T-helper 17 cell (primary cell): Measurements from ENCODE around the gene HOXA2. TPM values are rescaled to one million over a fixed set of nuclear protein-coding genes. Genes with fewer than 3 reads are reported as not detected.

Experiments
- ATAC-seq: fragments of 150-1000 bp; cut with Tn5 transposase; 2 replicates; pipeline ENCODE4 v1.10.0; 2021; ENCODE audit warnings: mild to moderate bottlenecking, moderate library complexity
- DNase-seq, 3 donors: peaks; one replicate each; pipeline versions ENCODE4 v3.0.0 to v3.0.0-alpha.2; 2020 to 2021
- H3K9me3 ChIP-seq: one replicate; pipeline ENCODE4 v1.7.0; 2013; ENCODE audit warnings: low read length, mild to moderate bottlenecking; ENCODE audit not compliant: control insufficient read depth, poor library complexity, severe bottlenecking
- H3K27ac Mint-ChIP-seq: one replicate; pipeline ENCODE4 v1.8.0; 2022; ENCODE audit warnings: mild to moderate bottlenecking, moderate library complexity, mixed read lengths
- H3K27me3 Mint-ChIP-seq: one replicate; pipeline ENCODE4 v1.8.0; 2022; ENCODE audit warnings: mixed read lengths
- H3K36me3 Mint-ChIP-seq: one replicate; pipeline ENCODE4 v1.8.0; 2022; ENCODE audit warnings: low read depth, mixed read lengths
- H3K4me1 Mint-ChIP-seq: one replicate; pipeline ENCODE4 v1.8.0; 2022; ENCODE audit warnings: mild to moderate bottlenecking, mixed read lengths
- H3K4me3 Mint-ChIP-seq: one replicate; pipeline ENCODE4 v1.8.0; 2022; ENCODE audit warnings: mild to moderate bottlenecking, moderate library complexity, mixed read lengths
- total RNA-seq, 4 donors: library from RNA in 2 of 4; stranded (reverse) in 2 of 4; gene quantifications; one replicate each; pipeline ENCODE4 v1.2.3 and lab custom pipeline; 2022 to 2026

The HOXA2 gene
- total RNA-seq, 2 donors from 2014 or later: not detected

DNA sequence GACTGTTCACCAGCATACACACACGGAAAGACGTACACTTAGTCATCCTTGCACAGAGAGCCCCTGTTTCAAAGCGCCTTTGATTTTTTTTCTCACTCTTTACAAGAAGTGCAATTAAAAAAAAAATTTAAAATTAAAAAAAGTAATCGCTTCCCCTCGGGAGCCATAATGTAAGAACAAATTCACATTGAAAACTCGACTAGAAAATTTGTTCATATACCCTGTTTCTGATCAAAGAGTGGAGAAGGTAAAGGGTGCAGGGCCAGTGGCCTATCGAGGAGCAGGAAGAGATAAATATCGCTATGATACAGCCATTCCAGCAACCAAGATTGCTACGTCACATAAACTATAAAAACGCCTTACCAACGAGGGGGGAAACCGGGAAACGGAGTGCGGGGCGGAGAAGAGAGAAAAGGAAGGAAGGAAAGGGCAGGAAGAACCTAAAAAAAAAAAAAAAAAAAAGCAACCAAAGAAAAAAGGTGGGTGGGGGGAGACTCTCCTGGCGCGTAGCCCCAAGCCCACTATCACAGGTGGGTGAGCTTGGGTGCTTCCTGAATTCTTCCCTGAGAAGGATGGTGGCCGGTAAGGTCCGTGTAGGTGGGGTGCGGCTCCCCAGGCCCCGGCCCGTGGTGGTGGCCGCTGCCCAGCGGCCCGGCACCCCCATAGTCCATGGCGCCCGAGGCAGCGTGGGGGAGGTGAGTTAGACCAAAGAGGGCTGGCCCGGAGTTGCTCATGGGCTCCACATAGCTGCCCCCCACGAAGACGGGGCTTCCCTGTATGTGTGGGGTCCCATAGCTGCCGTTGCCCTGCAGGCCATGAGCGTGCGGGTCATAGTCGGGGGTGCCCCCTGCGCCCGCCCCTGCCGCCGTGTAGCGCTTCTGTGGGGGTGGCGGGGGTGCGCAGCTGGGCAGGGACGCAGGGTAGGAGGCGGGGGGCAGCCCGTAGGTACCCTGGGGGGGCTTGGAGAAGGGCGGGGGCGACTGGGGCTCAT, 5.2 kb upstream of the HOXA2 start:
- no peak overlapping the region for H3K27ac Mint-ChIP-seq
- H3K4me1 Mint-ChIP-seq: peaks cover 6% of the 10 kb centered on the region
- peaks cover 30% of the 10 kb centered on the region for H3K27me3 Mint-ChIP-seq
- no peak for DNase-seq
- no peak overlapping the region for H3K4me3 Mint-ChIP-seq
- H3K36me3 Mint-ChIP-seq: peaks cover 5% of the 10 kb centered on the region
- ATAC-seq: no peak
- no peaks in the 10 kb centered on the region for H3K9me3 ChIP-seq

DNA sequence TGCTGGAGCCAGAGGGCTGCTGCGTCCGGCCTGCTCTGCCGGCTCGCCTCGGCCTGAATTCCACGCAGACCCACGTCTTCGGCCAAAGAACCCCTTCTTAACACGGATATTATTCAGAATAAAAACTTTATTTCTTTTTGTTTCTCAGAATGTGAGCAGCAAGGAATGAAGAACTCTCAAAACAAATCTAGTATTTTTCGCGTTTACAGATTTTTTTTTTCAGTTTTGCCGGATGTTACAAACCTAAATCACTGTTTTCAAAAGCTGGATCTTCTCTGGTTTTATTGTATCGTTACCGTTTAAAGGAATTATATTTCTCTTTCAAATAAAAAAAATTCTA, 4.4 kb upstream of the HOXA2 start:
- Mint-ChIP-seq H3K36me3 (peaks cover 6% of the 10 kb centered on the region), H3K4me3 (no peak overlapping the region), H3K27ac (no peak overlapping the region), H3K27me3 (peaks cover 38% of the 10 kb centered on the region), H3K4me1 (peaks cover 10% of the 10 kb centered on the region)
- DNase-seq: no peak
- H3K9me3 ChIP-seq: no peaks in the 10 kb centered on the region
- no peak for ATAC-seq

DNA sequence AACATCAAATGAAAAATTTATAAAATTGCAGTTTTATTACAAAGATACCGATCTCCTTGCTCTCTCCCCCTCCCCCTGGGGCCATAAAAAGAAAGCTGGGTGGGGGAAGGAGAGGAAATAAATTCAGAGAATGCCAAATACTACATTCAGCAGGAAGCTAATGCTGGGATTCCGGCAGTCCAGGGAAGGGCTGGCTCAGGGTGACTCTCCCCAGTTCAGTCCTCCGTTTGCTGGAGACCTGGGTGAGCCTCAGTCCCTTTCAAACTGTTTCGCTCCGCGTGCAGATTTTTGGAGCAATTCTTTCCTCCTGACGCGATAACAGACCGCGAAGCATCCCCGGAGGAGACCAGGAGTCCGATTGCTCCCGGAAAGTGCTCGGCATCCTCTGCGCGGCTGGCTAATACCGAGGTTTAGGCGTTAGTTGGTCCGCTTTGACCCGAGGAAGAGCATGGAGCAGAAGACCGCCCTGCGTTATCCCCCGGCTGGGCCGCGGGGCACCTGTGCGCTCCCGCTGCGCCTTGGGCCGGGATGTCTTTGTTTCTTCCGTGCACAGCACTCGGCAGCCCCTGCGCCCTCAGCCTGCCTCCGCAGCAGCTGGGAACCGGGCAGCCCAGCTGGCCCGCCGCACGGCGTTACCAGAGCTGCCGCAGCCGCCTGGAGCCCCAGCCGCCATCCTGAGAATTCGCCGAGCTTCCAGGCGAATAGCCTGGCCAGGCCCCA, 3.9 kb upstream of the HOXA2 start:
- no peak for ATAC-seq
- no peak for DNase-seq
- Mint-ChIP-seq H3K27ac (no peak overlapping the region), H3K36me3 (peaks cover 6% of the 10 kb centered on the region), H3K27me3 (peaks cover 43% of the 10 kb centered on the region), H3K4me1 (peaks cover 10% of the 10 kb centered on the region), H3K4me3 (no peak overlapping the region)
- H3K9me3 ChIP-seq: no peaks in the 10 kb centered on the region

DNA sequence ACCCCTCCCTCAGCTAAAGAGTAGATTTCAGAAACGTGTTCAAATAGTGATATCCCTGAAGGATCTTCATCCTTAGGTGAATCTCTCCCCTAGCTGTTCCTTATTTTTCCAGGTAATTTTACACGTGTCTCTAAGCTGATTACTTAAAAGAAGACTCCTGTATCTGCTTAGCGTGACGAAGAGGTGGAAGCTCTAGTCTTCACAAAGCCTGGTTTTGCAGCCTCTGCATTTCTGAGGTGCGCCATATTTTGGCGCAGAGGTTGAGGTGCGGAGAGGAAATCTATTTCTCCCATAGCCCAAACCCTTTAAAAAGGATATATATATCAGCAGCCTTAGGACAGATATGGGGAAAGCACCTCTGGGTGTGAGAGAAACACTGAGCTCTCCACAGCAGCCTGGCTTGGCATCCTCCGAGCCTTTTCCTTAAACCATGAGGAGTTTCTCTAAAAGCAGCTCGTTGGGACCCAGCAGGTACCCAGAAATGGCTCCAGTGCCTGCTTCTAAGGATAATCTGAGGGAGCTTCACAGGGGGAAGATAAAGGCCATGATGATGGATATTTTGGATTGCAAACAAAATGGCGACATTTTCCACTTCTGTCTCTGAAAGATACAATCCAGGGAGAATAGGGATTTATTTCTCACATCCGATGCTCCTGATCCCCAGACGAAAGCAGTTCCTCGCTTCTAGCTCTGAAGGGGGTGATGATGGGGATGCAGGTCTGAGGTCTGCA, 3.0 kb upstream of the HOXA2 start:
- Mint-ChIP-seq H3K27ac (no peak overlapping the region), H3K4me1 (peaks cover 10% of the 10 kb centered on the region), H3K4me3 (no peak overlapping the region), H3K36me3 (peaks cover 6% of the 10 kb centered on the region), H3K27me3 (peaks cover 47% of the 10 kb centered on the region)
- no peaks in the 10 kb centered on the region for H3K9me3 ChIP-seq
- ATAC-seq: no peak
- DNase-seq: no peak

DNA sequence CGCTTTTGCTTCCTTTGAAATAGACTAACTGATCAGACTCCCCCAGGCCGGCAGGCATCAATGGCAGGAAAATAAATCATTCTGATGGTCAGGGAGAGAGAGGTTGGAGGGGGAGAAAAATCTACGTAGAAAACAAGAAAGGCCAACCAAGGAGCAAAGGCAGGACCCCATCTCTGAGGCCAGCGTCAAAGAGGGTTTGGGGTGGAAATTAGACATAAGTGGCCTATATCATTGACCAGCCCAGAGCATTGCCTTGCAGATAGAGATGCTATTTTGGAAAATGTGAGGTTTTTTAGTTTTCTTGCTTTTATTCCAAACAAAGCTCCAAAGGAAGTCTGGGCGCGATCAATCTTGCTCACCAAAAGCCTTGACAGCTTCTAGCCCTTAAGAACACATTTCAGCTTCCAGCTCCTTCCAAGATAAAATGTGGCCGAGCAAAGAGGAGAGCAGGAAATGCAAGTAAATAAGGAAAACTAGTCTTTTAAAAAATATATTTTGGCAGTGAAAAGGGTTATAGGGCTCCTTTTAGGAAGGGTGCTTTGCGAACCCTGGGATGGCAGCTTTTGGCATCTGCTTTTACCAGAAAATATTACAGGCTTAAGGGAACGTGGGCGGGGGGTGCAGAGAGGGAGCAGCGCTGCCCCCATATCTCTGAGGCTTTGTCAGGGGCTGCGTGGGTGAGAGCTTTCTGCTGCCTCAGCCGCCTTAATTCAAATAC, 2.0 kb upstream of the HOXA2 start:
- DNase-seq (no peak), ATAC-seq (no peak)
- Mint-ChIP-seq H3K4me1 (peaks cover 10% of the 10 kb centered on the region), H3K36me3 (peaks cover 8% of the 10 kb centered on the region), H3K27me3 (peaks cover 56% of the 10 kb centered on the region), H3K27ac (no peak overlapping the region), H3K4me3 (no peak overlapping the region)
- H3K9me3 ChIP-seq: no peaks in the 10 kb centered on the region

DNA sequence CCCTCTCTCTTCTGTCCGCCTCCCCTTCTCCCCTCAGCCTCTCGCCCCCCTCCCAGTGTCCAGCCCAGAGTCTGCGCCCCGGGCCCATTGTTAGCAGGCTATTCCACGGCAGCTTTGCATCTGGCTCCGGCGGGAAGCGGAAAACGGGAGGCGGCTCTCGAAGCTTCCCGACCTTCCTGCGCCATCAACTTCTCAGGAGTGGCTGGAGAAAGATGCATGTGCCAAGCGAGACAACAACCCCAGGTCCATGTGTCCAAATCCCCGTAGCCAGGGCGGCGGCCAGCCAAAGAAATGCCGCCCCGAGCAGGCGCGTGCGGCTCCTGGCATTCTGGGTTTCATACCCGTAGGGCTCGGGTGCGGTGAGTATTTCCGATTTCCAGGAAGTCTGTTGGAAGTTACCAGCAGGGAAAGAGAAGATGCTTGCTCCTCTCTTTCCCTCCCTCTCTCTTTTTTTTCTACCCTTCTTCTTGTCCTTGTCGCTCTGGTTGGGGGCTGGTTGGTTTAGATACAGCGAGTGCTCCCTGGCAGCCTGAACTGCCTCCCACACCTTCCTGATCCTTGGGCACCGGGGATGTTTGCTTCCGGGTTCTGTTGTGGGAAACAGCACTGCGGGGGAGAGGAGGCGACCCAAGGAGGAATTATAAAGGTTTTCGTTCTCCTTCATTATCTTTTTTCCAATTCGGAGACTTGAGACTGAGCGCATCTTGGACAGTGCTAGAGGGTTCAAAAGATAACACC, 1.2 kb upstream of the HOXA2 start:
- ATAC-seq (no peak), DNase-seq (no peak)
- H3K9me3 ChIP-seq: no peaks in the 10 kb centered on the region
- Mint-ChIP-seq H3K27ac (no peak overlapping the region), H3K4me3 (peak overlapping the region; percentile 76), H3K4me1 (peaks cover 14% of the 10 kb centered on the region), H3K27me3 (peaks cover 65% of the 10 kb centered on the region), H3K36me3 (peaks cover 9% of the 10 kb centered on the region)

DNA sequence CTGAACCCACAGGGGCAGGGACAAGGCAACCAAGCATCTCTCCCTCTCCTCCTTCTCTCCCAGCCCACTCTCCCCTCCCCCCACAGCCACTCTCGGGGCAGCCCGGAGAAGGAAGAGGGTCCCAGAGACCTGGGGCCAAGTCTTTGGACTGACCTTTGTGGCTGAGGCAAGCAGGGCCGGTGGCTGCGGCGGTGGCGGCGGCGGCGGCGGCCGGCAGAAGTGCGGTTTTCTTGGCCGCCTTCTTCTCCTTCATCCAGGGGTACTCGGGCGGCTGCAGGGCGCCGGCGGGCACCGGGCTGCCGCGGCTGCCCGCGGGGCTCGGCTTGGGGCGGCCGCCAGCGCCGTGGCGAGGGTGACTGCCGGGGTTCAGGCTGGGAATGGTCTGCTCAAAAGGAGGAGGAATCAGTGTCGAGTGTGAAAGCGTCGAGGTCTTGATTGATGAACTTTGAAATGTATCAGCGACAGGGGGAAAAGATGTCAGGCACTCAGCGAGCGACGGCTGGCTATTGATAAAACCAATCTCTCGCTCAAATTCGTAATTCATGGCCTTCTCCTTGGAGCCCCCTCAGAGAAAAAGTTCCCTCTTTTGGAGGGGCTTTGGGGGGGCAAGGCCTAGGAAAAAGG, 414 bp downstream of the HOXA2 start:
- no peaks in the 10 kb centered on the region for H3K9me3 ChIP-seq
- DNase-seq: no peak
- Mint-ChIP-seq H3K27ac (no peak overlapping the region), H3K4me3 (peak overlapping the region; percentile 28), H3K36me3 (peaks cover 9% of the 10 kb centered on the region), H3K4me1 (peaks cover 22% of the 10 kb centered on the region), H3K27me3 (peaks cover 77% of the 10 kb centered on the region)
- ATAC-seq: no peak

DNA sequence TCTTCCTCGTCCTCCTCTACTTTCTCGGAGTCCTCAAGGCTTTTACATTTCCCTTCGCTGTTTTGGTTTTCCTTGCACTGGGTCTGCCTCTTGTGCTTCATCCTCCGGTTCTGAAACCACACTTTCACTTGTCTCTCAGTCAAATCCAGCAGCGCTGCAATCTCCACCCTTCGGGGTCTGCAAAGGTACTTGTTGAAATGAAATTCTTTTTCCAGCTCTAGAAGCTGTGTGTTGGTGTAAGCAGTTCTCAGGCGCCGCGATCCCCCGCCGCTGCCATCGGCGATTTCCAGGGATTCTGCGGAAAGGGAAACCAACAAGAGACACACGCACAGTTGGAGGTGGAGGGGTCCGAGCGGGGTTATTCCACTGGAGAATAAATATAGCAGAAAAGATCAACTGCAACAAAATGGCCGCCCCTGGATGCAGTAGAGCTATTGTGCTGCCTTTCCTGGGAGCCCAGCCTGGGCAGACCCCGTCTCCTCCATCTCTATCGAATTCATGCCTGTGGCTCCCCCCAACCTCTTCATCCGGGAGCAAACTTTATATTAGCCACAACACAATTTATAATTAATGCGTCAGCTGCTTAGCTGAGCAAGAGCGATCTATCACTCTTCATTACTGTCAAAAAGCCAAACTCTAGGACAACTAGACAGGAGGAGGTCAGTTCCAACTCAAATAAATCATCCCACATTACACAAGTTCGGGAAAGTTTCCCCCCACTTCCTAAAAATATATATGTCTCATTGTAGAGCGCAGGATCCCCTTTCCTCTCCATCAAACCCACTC, 1.1 kb downstream of the HOXA2 start:
- DNase-seq (no peak), ATAC-seq (no peak)
- Mint-ChIP-seq H3K4me3 (peak overlapping the region; percentile 28), H3K36me3 (peaks cover 9% of the 10 kb centered on the region), H3K27ac (no peak overlapping the region), H3K4me1 (peaks cover 23% of the 10 kb centered on the region), H3K27me3 (peaks cover 78% of the 10 kb centered on the region)
- H3K9me3 ChIP-seq: no peaks in the 10 kb centered on the region

DNA sequence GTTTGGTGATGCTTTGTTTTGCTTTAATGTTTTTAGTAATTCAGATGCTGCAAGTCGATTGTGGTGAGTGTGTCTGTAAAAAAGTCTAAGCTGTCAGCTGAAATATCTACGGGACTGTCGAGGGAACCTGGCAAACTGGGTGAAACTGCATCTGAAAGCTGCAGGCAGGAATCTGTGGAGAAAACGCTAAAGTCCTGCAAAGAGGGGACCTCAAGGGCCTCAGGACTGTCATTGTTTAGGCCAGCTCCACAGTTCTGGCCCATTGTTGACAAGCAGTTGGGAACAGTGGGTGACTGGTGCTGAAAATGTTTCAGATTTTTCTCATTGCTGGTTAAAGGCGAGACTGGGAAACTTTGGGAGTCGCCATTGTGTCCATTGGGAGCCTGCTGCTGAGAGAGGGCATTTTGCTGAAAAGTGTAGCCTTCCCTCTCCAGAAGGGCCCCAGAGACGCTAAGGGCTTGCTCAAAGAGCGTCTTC, 1.8 kb downstream of the HOXA2 start:
- H3K4me1 Mint-ChIP-seq: peaks cover 23% of the 10 kb centered on the region
- H3K9me3 ChIP-seq: no peaks in the 10 kb centered on the region
- no peak overlapping the region for H3K4me3 Mint-ChIP-seq
- ATAC-seq (no peak), DNase-seq (no peak)
- H3K36me3 Mint-ChIP-seq: peaks cover 9% of the 10 kb centered on the region
- peaks cover 76% of the 10 kb centered on the region for H3K27me3 Mint-ChIP-seq
- H3K27ac Mint-ChIP-seq: no peak overlapping the region

DNA sequence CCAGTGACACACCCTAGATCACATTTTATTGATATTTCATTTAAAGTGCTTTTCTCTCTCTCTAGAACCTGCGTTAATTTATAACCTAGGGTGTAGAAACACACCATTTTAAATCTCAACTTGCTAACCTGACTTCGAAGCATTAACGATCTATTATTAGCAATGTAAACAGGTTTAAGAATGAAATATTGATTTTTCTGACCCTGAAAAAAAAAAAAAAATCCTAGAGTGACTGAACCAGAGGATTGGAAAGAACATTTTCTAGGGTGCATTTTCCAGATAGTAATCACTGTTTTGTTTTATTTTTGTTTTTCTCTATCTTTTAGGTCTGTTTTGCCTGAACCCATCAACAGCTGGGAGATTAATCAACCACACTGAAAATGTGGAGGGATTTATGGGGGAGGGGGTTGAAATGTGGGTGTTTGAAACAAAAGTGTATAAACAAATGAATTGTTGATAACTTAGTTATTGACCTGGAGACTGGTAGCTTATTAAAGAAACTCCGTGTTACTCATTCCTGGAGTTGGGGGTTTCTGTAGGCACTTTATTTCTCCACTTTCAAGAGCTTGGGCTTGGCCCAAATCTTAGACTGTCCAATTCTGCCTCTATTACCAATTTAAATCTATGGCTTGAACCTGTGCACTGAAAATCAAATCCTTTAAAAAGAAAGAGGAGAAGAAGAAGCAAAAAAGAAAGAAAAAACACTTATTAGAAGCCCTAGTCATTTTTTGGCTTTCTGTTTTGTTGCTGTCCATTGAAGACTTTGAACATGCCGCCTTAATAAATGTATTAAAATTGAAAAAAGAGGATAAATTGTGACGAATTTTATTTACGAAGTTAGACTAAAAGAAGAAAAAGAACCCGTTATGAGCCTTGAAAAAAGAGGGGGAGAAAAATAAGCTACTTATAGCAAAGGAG, 2.8 kb downstream of the HOXA2 start:
- DNase-seq (no peak), ATAC-seq (no peak)
- H3K9me3 ChIP-seq: no peaks in the 10 kb centered on the region
- Mint-ChIP-seq H3K27ac (no peak overlapping the region), H3K27me3 (peaks cover 81% of the 10 kb centered on the region), H3K4me3 (no peak overlapping the region), H3K36me3 (peaks cover 9% of the 10 kb centered on the region), H3K4me1 (peaks cover 30% of the 10 kb centered on the region)
